Measurements from ENCODE around the gene OTOG.

Gene OTOG

GRCh38 chr11:17692931-17693330 is 145.9 kb downstream of the OTOG start:
- DNase-seq (ENCODE audit: low read depth in 2 of 2, low spot score in 1 of 2), result no peak

- no peak for DNase-seq (ENCODE audit: low read depth in 2 of 2, low spot score in 1 of 2)
Observed at GRCh38 chr11:17693531-17693930, 146.5 kb downstream of the OTOG start.

DNA sequence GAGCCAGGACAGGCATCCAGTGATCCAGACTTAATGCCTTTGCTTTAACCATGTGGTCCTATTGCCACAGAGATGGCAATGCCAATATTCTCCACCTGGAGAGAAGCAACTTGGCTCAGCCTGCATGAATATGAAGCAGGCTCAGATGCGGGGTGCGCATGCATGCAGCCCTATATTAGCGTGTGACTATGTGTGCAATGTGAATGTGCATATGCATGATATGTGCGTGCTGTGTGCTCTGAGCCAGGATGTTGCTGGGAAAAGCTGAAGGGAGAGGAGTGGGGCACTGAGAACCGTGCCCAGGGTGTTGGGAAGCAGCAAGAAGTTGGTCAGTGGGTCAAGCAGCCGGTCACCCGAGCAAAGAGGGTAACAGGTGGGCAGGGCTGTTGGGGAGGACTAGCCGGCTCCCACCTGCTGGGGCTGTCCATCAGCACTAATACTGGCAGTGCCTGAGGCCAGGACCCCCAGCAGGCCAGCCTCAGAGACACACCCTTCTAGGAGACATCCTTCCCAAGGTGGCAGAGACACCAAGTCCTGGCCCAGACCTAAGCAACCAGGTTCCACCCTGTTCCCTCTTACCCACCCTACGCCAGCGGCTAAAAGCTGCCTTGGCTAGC is 147.5 kb downstream of the OTOG start:
- DNase-seq (ENCODE audit: low read depth in 2 of 2, low spot score in 1 of 2), result no peak

GRCh38 chr11:17695454-17696441 is 148.7 kb downstream of the OTOG start:
- no peak for DNase-seq (ENCODE audit: low read depth in 2 of 2, low spot score in 1 of 2)

DNA sequence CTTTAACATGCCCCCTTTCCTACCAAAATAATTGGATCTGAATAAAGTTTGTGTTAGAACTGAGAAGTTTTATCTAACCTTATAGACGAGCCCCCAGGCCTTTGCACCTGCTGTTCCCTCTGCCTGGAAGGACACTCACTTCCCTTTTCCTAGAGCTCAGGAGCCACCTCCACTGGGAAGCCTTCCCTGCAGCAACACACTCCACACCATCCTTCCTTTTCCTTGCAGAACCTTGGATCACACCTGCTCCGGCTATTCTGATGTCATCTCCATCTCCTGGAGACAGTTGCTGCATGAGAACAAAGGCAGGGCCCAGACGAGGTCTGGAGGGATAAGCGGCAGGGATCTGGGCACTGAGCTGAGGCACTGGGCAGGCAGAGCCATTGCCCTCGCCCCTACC is 149.7 kb downstream of the OTOG start:
- no peak for DNase-seq (ENCODE audit: low read depth in 2 of 2, low spot score in 1 of 2)

Measured in stimulated activated CD8-positive, alpha-beta memory T cell treated with anti-CD3 and anti-CD28 coated beads, Interleukin-4, amount 100 ng/mL, for 1 hour (primary cell).